GM19324 (cell line): ENCODE measurements around the gene SYTL1.

ENCODE experiments used
- ATAC-seq: cut with Tn5 transposase; IDR thresholded peaks from one replicate; pipeline ENCODE4 v1.9.1; 2021; ENCODE audit warnings: mild to moderate bottlenecking, moderate library complexity; ENCODE audit not compliant: unreplicated experiment, low FRiP score

Gene SYTL1

DNA sequence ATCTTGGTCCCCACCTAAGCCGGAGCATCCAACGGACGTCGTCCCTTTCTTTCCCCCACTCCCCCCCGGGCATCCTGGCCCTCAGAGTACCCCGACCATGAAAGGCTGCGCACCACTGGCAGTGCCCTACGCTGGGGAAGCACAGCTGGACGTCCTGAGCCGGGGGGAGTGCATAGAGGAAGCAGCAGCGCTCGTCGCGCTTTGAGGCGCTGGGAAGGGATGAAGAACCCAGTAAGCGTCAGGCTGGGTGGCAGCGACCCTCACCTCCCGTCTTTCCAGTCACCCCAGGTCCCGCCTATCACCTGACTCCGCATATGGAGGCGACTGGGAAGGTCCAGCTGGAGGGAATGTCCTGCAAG, 19.2 kb downstream of the SYTL1 start:
- ATAC-seq, result no peak

DNA sequence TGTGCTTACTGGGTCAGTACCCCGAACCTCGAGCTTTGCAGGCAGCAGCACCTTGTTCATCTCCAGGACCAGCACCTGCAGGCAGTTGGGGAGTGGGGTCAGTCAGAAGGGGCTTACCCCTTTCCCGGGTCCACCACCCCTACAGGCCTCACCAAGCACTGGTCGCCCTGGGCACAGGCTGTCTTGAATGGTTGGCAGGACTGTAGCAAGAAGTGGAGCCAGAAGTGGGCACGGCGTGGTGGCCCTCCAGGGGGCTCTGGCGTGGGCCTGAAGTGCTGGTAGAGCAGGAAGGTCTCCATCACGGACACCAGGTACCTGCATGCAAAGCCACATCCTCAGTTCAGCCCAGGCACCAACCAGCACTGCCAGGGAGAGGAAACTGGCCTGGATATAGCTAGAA, 19.7 kb downstream of the SYTL1 start:
- no peak for ATAC-seq

DNA sequence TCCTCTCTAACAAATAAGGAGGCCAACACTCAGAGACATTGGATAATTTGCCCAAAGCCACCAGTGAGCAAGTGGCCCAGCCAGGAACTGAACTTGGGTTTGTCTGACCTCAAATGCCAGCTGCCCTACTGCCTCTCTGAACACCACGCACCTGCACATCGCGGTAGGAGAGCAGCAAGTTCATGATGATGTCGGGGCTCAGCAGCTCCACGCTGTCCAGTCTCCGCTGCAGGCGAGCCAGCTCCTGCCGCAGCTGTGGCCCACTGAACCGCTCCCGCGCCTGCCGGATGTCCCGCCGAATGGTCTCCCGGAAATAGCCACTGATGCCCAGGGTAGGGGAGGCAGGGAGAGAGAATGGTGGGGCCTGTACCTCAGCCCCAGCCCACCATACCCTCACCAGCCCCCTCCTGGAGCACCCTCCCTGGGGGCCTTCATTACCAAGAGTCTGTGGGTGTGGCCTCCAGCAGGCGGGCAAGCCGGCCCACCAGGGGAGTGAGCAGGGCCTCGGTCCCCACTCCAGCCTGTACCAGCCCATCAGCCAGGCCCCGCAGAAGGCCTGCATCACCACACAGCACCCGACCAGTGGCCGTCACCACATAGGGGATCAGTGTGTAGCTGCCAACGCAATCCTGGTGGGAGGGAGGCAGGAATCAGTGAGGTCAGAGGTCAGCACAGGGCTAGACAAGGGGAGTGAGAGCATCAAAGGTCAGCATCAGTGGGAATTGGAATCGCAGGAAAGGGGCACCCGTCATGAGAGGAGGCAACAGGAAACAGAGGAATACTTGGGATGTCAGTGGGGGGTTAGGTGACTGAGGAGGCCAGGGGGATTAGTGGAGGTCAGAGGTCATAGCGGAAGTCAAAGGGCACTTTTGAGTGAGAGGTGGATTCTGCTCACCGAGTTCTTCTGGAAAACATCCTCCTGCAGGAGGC, 22.2 kb downstream of the SYTL1 start:
- no peak for ATAC-seq

DNA sequence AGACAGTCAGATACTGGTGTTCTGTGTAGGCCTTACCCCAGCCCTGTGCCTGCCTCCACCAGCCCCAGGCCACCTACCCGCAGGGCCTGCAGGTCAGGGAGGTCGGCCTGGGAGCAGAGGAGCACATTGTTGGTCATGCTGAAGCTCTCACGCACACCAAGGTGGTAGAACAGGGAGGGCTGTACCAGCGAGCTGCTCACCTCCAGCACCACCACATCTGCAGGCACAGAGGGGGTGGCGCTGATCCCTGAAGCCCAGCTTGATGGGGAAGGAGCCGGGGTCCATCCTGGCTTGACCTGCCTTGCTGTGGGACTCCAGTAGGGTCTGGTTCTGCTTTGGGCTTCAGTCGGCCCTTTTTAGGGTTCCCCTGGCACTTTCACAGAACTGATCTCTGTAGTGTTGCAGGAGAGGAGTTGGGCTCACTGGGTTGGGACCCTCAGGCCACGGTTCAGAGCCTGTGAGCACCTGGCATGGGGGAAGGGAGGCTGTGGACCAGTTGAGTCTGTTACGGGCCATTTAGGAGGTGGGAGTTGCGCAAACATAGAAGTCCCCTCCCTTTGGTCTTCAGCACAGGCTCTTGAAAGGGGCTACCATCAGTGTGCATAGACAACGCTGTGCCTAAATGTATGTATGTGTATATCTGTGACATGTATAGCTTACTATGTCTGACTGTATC, 23.0 kb downstream of the SYTL1 start:
- ATAC-seq, result no peak

DNA sequence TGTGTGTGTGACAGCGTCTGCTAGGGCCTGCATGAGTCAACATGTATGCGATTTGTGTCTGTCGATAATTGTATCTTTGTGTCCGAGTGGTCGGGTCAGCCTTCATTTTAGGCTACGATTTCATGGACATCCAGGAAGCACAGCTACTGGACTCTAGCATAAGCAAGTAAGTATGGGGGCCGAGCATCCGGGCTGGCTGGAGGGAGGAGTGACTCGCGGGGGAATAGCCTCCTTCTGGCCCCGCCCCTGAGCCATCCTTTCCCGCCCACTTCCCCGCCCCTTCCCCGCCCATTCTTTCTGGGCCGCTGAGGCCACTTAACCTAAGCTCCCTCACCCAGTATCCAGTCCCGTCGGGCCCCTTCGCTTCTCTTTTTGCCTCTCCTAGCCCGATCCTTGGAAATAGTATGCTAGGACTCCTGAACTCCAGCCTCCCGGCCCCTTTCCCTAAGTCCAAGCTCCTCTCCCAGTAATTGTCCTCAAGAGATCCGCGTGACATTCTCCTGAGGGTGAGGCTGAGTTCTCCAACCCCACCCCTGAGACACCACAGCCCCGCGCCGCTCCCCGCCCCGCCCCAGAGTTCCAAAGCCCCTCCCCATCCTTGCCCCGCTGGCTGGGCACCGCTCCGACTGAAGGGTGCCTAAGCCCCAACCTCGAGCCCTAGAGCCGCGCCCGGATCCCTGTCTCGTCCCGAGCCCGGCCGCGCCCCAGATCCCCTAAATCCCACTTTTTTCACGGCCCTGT, 23.7 kb downstream of the SYTL1 start:
- ATAC-seq, result no peak

DNA sequence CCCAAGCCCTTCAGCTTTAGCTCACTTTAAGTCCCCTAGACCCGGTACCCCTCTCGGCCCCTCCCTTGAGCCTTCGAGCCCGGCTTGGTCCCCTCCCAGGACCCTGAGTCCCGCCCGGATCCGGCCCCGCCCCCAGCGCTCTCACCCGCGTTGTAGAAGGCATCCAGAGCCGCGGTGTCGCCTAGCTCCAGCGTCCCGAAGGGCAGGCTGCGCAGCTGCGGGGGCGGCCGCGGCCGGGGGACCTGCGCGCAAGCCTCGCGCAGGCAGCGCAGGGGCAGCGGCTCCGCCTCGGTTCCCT, 24.2 kb downstream of the SYTL1 start:
- no peak for ATAC-seq

DNA sequence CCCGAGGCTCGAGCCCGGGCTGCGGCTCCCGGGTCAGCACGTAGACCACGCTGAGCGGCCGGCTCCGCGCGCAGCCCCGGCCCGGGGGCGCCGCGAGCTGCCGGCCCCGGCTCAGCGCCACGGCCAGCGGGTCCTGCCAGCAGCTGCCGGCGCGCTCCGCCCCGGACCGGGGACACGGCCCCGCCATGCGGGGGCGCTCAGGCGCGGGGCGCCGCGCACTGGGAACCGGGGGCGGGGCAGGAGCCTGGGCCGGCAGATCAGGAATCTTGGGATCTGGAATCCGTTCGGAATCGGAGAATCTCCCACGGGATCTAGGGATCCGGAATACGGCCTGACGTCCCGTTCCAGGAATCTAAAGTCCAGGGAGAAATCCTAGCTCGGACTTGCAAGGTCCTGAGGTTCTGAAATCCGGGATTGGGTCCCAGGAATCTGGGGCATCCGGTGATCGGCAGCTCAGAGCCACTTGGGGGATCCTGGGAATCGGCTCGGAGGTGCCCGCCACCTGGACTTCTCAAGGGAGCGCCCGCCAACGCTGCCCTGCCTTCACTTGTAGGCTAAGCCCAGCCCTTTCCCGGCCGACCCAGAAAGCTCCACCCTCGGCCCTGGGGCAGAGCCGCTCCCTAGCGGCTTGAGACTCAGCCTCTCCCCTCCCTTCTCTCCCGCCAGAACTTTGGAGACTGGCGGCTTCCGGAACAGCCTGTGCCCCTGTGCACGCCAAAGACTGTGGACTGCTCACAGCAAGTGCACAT, 24.8 kb downstream of the SYTL1 start, which contains the start of gene MAP3K6:
Gene MAP3K6, minus strand, starts transcription at position 551 of the 749 bp plus-strand sequence. Its CDS starts 364 bp downstream, at position 187.
- ATAC-seq, result no peak

DNA sequence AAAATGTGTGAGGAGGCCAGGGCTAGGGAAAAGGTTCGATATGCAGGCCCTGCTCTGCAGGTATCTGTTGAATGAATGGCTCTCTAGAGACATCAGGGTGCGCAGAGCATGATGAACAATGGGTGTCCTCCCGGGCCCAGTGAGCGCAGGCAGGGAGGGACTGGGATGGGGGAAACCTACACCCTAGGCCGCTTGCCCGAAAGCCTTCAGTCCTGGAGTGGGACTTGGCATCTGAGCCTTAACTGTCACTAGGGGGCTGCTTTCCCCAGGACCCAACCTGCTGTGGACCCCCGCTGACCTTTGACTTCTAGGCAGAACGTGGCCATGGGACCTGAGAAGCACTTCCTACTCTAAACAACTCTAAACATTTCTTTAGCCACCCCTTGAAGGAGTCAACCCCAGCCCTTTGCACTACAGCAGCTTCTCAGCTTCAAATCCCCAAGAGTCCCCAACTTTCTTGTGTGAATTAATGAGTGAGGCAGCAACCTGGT, 25.4 kb downstream of the SYTL1 start:
- ATAC-seq, result no peak

DNA sequence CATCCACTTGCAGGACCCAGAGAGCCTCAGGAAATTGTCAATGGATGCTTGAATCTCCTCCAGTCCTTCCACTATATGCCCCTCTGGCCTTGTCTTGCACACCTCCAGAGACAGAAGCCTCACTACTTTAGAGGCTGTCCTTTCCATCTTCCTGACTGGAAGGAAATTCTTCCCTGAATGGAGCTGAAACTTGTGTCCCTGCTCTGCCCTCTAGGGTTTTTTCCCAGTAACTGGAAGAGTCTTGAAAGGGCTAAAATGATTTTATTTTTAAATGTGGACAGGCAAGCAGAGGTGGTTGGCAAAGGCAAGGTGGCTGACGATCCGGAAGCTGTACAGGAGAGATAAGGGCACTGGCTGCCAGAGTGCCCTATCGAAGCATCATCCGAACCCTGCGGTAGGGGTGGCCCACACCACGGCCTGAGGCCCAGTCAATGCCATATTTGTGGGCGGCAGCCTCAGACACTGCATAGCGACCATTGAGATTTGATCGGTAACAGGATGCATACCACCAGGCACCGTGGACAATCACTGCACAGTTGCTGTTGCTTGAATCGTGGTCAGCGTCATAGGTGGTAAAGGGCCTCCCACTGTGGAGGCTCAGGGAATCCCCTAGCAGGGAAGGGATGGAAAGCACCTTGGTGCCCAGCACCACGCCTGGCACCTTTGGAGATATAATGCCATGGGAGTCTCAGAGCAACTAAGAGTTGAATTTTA, 27.2 kb downstream of the SYTL1 start:
- no peak for ATAC-seq

DNA sequence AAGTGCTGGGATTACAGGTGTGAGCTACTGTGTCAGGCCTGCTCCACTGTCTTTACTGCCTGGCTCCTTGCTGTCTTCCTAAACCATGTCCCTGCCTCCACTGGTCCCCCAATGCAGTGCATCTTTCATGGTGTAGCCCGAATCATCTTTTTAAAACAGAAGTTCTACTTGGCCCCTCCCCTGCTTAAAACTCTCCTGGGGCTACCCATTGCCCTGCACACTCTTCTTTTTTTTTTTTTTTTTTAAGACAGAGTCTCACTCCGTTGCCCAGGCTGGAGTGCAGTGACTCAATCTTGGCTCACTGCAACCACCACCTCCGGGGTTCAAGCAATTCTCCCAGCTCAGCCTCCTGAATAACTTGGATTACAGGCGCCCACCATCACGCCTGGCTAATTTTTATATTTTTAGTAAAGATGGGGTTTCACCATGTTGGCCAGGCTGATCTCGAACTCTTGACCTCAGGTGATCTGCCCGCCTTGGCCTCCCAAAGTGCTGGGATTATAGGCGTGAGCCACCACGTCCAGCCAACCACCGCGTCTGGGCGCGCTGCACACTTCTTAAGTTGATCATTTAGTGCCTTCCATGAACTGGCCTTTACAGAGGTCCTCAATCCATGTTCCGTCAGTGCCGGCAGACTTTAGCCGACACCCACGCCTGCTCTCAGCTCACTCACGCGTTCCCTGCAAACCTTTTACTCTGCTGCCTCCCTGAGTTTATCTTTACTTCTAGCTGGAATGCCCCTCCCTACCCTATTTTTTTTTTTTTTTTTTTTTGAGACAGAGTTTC, 30.4 kb downstream of the SYTL1 start:
- ATAC-seq, result no peak

DNA sequence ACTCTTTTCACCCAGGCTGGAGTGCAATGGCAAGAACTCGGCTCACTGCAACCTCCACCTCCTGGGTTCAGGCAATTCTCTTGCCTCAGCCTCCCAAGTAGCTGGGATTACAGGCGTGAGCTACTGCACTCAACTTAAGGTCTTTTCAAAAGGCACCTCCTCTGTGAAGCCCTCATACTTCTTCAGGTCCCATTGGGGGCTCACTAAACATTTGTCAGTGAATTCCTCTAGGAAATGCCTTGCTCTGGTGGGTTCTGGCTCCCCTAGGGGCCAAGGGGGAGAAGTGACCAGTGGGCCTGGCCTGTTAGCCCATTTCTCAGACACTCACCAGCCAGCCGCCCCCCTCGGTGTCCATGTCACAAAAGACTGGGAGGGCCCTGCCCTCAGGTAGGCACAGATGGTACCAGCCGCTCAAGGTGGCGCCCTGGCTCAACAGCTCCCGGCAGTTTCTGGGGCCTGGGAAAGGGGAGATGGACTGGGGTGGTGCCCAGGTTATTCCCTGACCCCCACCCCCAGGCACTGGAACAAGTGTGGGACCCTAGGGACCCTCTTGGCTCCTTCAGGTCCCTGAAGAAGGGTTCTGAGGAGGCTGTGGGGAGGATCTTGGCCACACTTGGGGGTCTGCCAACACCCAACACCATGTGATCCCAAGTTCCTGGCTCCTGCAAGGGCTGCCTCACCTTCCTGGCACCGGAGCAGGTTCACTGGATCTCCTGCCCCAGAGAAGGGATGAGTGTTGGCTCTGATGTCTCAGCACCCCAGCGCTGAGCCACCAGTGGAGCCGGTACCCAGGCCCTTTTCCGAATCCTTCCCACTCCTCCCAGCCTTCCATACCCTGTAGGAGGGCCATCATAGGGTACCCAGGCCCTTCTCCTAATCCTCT, 31.2 kb downstream of the SYTL1 start:
- ATAC-seq, result no peak

DNA sequence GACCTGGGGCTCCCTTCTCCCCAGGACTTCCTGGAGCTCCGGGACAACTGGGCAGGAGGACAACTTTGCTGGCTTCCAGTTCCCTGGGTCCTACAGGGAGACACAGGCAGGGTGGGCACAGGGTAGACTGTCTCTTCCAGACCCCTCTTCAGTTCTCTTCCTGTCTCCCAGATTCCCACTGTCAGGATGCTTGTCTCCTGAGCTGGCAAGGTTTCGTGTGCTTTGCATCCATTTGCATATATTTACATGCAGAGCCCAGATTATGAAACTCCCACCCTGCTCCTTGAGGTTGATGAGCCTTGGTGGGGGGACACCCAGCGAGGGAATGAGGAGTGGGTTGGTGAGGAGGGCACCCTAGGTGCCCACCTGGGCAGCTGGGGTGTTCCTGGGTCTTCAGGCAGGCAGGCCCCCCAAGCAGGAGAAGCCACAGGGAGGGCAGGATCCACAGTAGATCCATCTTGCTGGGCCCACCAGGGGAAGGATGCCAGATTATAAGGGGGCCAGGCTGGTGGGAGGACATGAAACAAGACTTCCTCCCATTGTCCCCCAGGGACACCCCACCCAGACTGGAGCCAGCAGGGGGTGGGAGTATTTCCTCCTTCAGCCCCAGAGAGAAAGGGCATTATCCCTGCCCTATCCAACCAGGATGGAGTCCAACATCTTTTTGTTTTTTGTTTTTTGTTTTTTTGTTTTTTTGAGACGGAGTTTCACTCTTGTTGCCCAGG, 32.7 kb downstream of the SYTL1 start, which contains the start of gene FCN3:
Gene FCN3, minus strand, starts transcription at position 463 of the 725 bp plus-strand sequence. Its CDS starts 6 bp downstream, at position 457.
- no peak for ATAC-seq

DNA sequence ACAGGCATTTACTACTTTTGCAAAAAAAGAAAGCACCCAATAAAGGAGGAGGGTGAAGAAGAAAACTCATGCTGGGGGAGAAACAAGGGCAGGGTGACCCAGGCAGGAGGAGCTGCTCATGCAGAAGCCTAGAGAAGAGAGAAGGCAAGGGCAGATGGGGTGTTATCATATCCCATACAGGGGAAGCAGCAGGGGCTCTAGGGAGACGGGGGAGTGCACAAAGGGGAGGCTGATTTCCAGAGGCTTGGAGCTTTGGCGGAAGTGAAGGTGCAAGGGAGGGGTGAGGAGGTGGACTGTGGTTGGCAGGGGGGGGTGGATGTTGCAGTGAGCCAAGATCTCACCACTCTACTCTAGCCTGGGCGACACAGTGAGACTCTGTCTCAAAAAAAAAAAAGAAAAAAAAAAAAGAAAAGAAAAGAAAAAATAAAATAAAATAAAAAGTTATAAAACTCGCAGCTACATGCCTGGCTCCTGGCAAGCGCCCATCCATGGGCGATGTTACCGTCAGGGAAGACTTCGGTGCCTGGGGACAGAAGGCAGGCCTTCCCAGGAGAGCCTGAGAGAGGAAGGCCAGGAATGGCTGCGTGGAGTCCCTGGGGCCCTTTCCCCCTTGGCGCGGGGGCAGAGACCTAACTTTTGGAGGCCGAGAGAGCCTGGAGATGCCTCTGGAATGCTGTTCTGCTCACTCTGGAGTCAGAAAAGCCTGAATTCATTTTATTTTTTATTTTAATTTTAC, 36.1 kb downstream of the SYTL1 start:
- no peak for ATAC-seq

DNA sequence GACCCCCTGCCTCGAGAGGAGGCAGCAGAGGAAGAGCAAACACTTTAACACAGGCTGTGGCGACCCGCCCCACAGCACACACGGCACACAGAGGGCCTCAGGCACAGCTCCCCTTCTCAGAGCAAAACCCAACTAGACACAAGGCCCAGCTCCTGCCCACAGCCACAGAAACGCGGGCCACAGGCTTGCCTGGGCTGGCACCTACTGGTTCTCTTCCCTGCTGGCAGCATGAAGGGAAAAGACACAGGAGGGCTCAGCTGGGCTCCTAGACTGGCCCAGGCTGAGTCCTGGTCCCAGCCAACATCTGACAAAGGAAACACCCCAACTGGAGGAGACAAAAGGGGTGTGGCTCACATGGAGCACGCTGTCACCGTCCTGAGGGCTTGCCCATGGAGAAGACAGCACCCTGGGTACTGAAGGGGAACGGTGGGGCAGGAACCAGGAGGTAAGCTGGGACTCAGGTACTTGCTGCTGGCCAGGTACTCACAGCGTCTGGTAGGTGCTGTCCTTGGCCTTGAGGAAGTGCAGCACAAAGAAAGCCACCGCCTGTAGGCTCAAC, 37.8 kb downstream of the SYTL1 start:
- ATAC-seq, result no peak

DNA sequence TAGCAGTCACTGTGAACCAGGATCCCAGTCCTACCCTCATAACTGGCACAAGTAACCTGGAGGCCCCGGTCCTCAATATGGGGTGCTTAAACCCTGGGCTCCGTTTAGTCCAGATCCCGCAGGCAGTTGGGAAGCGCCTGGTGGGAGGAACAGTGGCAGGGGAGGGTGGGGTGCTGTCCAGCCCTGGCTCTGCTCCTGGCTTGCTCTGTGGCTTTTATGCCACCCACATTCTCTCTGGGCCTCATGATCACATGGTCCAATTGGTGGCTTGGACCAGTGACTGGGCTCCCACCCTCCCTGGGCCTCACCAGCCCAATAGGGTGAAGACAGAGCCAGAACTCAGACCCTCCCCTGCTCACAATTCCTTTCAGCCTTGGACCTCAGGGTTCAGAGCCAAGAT, 38.4 kb downstream of the SYTL1 start:
- no peak for ATAC-seq
